Osteoblast (primary cell): ENCODE results near the gene SDHB. TPM values are rescaled to one million over a fixed set of nuclear protein-coding genes. Genes with fewer than 3 reads are reported as not detected.

Experiments
- DNase-seq: peaks from one replicate; pipeline ENCODE4 v3.0.0; 2011; ENCODE audit warnings: low spot score, mixed read lengths; ENCODE audit not compliant: insufficient read length; ENCODE audit errors: missing footprints
- H2AFZ ChIP-seq: 2 replicates; pipeline ENCODE4 v1.6.0; 2011; ENCODE audit warnings: mild to moderate bottlenecking, low read length
- H3K27ac ChIP-seq: 2 replicates; pipeline ENCODE4 v1.5.1; 2011; ENCODE audit warnings: mild to moderate bottlenecking, low read depth, low read length, moderate library complexity
- H3K27me3 ChIP-seq: 2 replicates; pipeline ENCODE4 v1.6.0; 2012; ENCODE audit warnings: mild to moderate bottlenecking, control low read depth, inconsistent platforms, low read length, moderate library complexity; ENCODE audit not compliant: insufficient read depth
- H3K36me3 ChIP-seq: 2 replicates; pipeline ENCODE4 v1.5.1; 2011; ENCODE audit warnings: mild to moderate bottlenecking, low read length, control low read depth, moderate library complexity; ENCODE audit not compliant: insufficient read depth
- H3K4me1 ChIP-seq: 2 replicates; pipeline ENCODE4 v1.5.1; 2011; ENCODE audit warnings: mild to moderate bottlenecking, low read length, control low read depth, moderate library complexity; ENCODE audit not compliant: insufficient read depth
- H3K4me2 ChIP-seq: 2 replicates; pipeline ENCODE4 v1.6.0; 2011; ENCODE audit warnings: mild to moderate bottlenecking, low read length; ENCODE audit not compliant: insufficient read depth
- H3K4me3 ChIP-seq: fragments of 200-600 bp; sonication (generic); 3 replicates; pipeline ENCODE4 v1.5.1; 2012; ENCODE audit warnings: mild to moderate bottlenecking, low read length, inconsistent platforms; ENCODE audit not compliant: insufficient read depth
- H3K79me2 ChIP-seq: 2 replicates; pipeline ENCODE4 v1.6.0; 2012; ENCODE audit warnings: mild to moderate bottlenecking, low read length, control low read depth, inconsistent platforms; ENCODE audit not compliant: insufficient read depth
- H3K9me3 ChIP-seq: 2 replicates; pipeline ENCODE4 v1.5.1; 2011; ENCODE audit warnings: low read depth, low read length, control low read depth
- H4K20me1 ChIP-seq: 2 replicates; pipeline ENCODE4 v1.6.0; 2012; ENCODE audit warnings: mild to moderate bottlenecking, low read length, control low read depth; ENCODE audit not compliant: insufficient read depth
- total RNA-seq: library from RNA; depleted of rRNA; stranded (reverse); fragments of >200 nt; gene quantifications from 2 replicates; pipeline ENCODE4 v1.2.3, GENCODE V29; 2012
- TF ChIP-seq, protein P1 (sequence below): IDR thresholded peaks from 2 replicates; pipeline ENCODE4 v1.5.1; 2011; ENCODE audit warnings: mild to moderate bottlenecking, low read depth, low read length, moderate library complexity; ENCODE audit errors: extremely low read depth

SDHB gene
- total RNA-seq, 1 donor = 87.6 TPM

- H3K4me2 ChIP-seq = no peak overlapping the region
These were observed 29.1 kb downstream of the SDHB start for GRCh38 chr1:17024721-17025120.

DNA sequence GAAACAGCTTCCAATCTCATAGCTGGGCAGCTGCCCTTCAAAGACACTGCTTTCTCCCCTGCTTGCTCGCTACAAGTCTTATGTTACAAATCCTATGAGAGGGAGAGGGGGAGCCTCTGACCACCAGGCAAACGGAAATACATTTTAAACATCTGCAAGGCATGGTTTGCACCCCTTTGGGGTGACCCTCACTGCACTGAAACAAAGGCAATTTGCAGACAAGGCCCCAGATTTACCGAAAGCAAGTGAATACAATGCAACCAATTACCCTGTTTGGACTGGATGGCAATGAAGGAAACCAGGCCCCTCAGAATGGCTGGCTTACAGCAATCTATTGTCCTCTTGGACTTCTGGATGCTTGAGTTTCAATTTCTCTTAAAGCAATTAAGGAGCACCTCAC, 30.3 kb downstream of the SDHB start:
- no peaks in the 10 kb centered on the region for H3K9me3 ChIP-seq
- TF ChIP-seq, protein P1, sequence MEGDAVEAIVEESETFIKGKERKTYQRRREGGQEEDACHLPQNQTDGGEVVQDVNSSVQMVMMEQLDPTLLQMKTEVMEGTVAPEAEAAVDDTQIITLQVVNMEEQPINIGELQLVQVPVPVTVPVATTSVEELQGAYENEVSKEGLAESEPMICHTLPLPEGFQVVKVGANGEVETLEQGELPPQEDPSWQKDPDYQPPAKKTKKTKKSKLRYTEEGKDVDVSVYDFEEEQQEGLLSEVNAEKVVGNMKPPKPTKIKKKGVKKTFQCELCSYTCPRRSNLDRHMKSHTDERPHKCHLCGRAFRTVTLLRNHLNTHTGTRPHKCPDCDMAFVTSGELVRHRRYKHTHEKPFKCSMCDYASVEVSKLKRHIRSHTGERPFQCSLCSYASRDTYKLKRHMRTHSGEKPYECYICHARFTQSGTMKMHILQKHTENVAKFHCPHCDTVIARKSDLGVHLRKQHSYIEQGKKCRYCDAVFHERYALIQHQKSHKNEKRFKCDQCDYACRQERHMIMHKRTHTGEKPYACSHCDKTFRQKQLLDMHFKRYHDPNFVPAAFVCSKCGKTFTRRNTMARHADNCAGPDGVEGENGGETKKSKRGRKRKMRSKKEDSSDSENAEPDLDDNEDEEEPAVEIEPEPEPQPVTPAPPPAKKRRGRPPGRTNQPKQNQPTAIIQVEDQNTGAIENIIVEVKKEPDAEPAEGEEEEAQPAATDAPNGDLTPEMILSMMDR = no peak
- H3K4me3 ChIP-seq = no peak overlapping the region
- no peak overlapping the region for H3K27ac ChIP-seq
- no peak overlapping the region for H3K4me2 ChIP-seq
- H3K36me3 ChIP-seq = peaks cover 94% of the 10 kb centered on the region
- no peaks in the 10 kb centered on the region for H3K4me1 ChIP-seq
- no peaks in the 10 kb centered on the region for H3K27me3 ChIP-seq
- no peaks in the 10 kb centered on the region for H4K20me1 ChIP-seq
- no peak for DNase-seq
- H3K79me2 ChIP-seq = no peaks in the 10 kb centered on the region
- H2AFZ ChIP-seq = no peak overlapping the region

More at GRCh38 chr1:17024721-17025120, 29.1 kb downstream of the SDHB start:
- H3K9me3 ChIP-seq = no peaks in the 10 kb centered on the region
- peaks cover 90% of the 10 kb centered on the region for H3K36me3 ChIP-seq
- no peaks in the 10 kb centered on the region for H3K79me2 ChIP-seq
- no peaks in the 10 kb centered on the region for H3K27me3 ChIP-seq
- TF ChIP-seq, protein P1 = no peak
- no peak overlapping the region for H3K4me3 ChIP-seq
- DNase-seq = no peak
- H3K4me1 ChIP-seq = no peaks in the 10 kb centered on the region
- no peak overlapping the region for H3K27ac ChIP-seq
- no peaks in the 10 kb centered on the region for H4K20me1 ChIP-seq
- H2AFZ ChIP-seq = no peak overlapping the region

- H3K4me1 ChIP-seq = no peaks in the 10 kb centered on the region
- no peaks in the 10 kb centered on the region for H3K79me2 ChIP-seq
- DNase-seq = no peak
- no peaks in the 10 kb centered on the region for H3K27me3 ChIP-seq
- TF ChIP-seq, protein P1 = no peak
- no peak overlapping the region for H3K4me3 ChIP-seq
- H2AFZ ChIP-seq = no peak overlapping the region
- no peaks in the 10 kb centered on the region for H3K9me3 ChIP-seq
- no peak overlapping the region for H3K27ac ChIP-seq
- H3K4me2 ChIP-seq = no peak overlapping the region
- no peaks in the 10 kb centered on the region for H4K20me1 ChIP-seq
- H3K36me3 ChIP-seq = peaks cover 94% of the 10 kb centered on the region
These were observed 30.7 kb downstream of the SDHB start for GRCh38 chr1:17023102-17023501.

DNA sequence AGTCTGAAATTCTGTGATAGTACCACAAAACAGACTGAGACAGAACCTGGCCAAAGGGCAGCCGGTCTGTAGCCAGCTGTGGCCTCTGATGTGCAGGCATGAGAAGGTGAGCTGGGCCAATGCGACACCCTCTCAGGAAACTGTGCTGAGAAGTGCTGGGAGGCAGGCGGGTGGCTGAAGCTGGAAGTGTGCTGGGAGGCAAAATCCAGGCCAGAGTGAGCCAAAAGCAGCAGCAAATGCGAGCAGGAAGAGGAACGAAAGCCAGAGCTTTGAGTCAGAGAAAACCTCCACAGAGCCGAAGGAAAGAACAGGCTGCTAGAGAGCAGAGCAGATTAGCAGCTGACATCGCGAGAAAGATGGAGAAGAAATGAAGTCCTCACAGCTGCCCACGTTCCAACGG, 31.9 kb downstream of the SDHB start:
- Histone ChIP-seq H3K4me1 (no peaks in the 10 kb centered on the region), H3K4me2 (no peak overlapping the region), H3K36me3 (peaks cover 85% of the 10 kb centered on the region), H3K27me3 (no peaks in the 10 kb centered on the region), H3K4me3 (no peak overlapping the region), H3K79me2 (no peaks in the 10 kb centered on the region), H3K9me3 (no peaks in the 10 kb centered on the region), H3K27ac (no peak overlapping the region), H2AFZ (no peak overlapping the region), H4K20me1 (no peaks in the 10 kb centered on the region)
- TF ChIP-seq, protein P1 = no peak
- DNase-seq = no peak
